DND-41 (cell line): ENCODE data around the gene ACOX3.

Source experiments
- EZH2 ChIP-seq: IDR thresholded peaks from 3 replicates; pipeline ENCODE4 v1.6.1; 2012; ENCODE audit warnings: borderline replicate concordance, low read depth, mild to moderate bottlenecking, moderate library complexity, low read length, inconsistent platforms; ENCODE audit not compliant: severe bottlenecking
- TF ChIP-seq, protein P1 (sequence below): IDR thresholded peaks from 2 replicates; pipeline ENCODE4 v1.5.1; 2012; ENCODE audit warnings: borderline replicate concordance, low read length, moderate library complexity, mild to moderate bottlenecking; ENCODE audit not compliant: poor library complexity, severe bottlenecking; ENCODE audit errors: extremely low read depth

- TF ChIP-seq, protein P1, sequence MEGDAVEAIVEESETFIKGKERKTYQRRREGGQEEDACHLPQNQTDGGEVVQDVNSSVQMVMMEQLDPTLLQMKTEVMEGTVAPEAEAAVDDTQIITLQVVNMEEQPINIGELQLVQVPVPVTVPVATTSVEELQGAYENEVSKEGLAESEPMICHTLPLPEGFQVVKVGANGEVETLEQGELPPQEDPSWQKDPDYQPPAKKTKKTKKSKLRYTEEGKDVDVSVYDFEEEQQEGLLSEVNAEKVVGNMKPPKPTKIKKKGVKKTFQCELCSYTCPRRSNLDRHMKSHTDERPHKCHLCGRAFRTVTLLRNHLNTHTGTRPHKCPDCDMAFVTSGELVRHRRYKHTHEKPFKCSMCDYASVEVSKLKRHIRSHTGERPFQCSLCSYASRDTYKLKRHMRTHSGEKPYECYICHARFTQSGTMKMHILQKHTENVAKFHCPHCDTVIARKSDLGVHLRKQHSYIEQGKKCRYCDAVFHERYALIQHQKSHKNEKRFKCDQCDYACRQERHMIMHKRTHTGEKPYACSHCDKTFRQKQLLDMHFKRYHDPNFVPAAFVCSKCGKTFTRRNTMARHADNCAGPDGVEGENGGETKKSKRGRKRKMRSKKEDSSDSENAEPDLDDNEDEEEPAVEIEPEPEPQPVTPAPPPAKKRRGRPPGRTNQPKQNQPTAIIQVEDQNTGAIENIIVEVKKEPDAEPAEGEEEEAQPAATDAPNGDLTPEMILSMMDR, result no peak
- no peak for TF ChIP-seq EZH2
Observed at GRCh38 chr4:8427262-8427661, 13.3 kb downstream of the ACOX3 start.
